Measurements from ENCODE around the gene C4orf46. TPM values are rescaled to one million over a fixed set of nuclear protein-coding genes. Genes with fewer than 3 reads are reported as not detected.
"Not testable (repeated sequence)": the region's sequence is repeated elsewhere in the genome, so short reads cannot be mapped to it uniquely, and the experiment has no call there.

Gene C4orf46
- 2.7 TPM for total RNA-seq

GRCh38 chr4:158671665-158671914 lies at the start of gene C4orf46:
Gene C4orf46 (minus strand): TSS chr4:158671887. CDS start chr4:158671801, 86 bp downstream.
- DNase-seq (ENCODE audit: low spot score): no peak

- DNase-seq (ENCODE audit: low spot score): no peak
These were observed 44.1 kb upstream of the C4orf46 start for GRCh38 chr4:158715802-158716201.

GRCh38 chr4:158714937-158715336 lies 43.2 kb upstream of the C4orf46 start:
- DNase-seq (ENCODE audit: low spot score): no peak

- DNase-seq (ENCODE audit: low spot score): not testable (repeated sequence)
These were observed 40.9 kb upstream of the C4orf46 start for GRCh38 chr4:158712622-158713021.

- DNase-seq (ENCODE audit: low spot score): no peak
These were observed 39.1 kb upstream of the C4orf46 start for GRCh38 chr4:158710814-158711213.

GRCh38 chr4:158704274-158704673 lies 32.6 kb upstream of the C4orf46 start:
- DNase-seq (ENCODE audit: low spot score): no peak

- DNase-seq (ENCODE audit: low spot score): no peak
These were observed 17.1 kb upstream of the C4orf46 start for GRCh38 chr4:158688813-158689212.

GRCh38 chr4:158682066-158682465 lies 10.4 kb upstream of the C4orf46 start:
- DNase-seq (ENCODE audit: low spot score): no peak

GRCh38 chr4:158681629-158682028 lies 9.9 kb upstream of the C4orf46 start:
- DNase-seq (ENCODE audit: low spot score): no peak

GRCh38 chr4:158678767-158679166 lies 7.1 kb upstream of the C4orf46 start:
- DNase-seq (ENCODE audit: low spot score): no peak

- DNase-seq (ENCODE audit: low spot score): no peak
These were observed 4.4 kb upstream of the C4orf46 start for GRCh38 chr4:158676076-158676475.

GRCh38 chr4:158673633-158674032 lies 1.9 kb upstream of the C4orf46 start:
- no peak for DNase-seq (ENCODE audit: low spot score)

GRCh38 chr4:158671915-158672806 lies 474 bp upstream of the C4orf46 start, which contains the start of gene ETFDH:
Gene ETFDH (plus strand): TSS chr4:158672296. CDS start chr4:158672457, 161 bp downstream.
- peak; percentile 99 for DNase-seq (ENCODE audit: low spot score)

- DNase-seq (ENCODE audit: low spot score): peak; percentile 74
These were observed 567 bp downstream of the C4orf46 start for GRCh38 chr4:158670975-158671664.

GRCh38 chr4:158669310-158669709 lies 2.4 kb downstream of the C4orf46 start:
- no peak for DNase-seq (ENCODE audit: low spot score)

GRCh38 chr4:158667651-158668198 lies 4.0 kb downstream of the C4orf46 start:
- DNase-seq (ENCODE audit: low spot score): no peak

- DNase-seq (ENCODE audit: low spot score): no peak
These were observed 4.8 kb downstream of the C4orf46 start for GRCh38 chr4:158666892-158667291.

GRCh38 chr4:158664806-158665205 lies 6.9 kb downstream of the C4orf46 start:
- no peak for DNase-seq (ENCODE audit: low spot score)

- DNase-seq (ENCODE audit: low spot score): not testable (repeated sequence)
These were observed 7.7 kb downstream of the C4orf46 start for GRCh38 chr4:158663707-158664625.

- DNase-seq (ENCODE audit: low spot score): not testable (repeated sequence)
These were observed 8.4 kb downstream of the C4orf46 start for GRCh38 chr4:158663255-158663654.

- DNase-seq (ENCODE audit: low spot score): no peak
These were observed 14.4 kb downstream of the C4orf46 start for GRCh38 chr4:158657291-158657690.

- no peak for DNase-seq (ENCODE audit: low spot score)
These were observed 15.2 kb downstream of the C4orf46 start for GRCh38 chr4:158656439-158656838.

Measured in mucosa of gallbladder (tissue), 1 donor.